Stimulated activated CD4-positive, alpha-beta T cell treated with anti-CD3 and anti-CD28 coated beads, Interleukin-4, amount 100 ng/mL, for 48 hours (primary cell): Measurements from ENCODE around the gene TIGD3.

Source experiments
- DNase-seq, 2 donors: peaks; one replicate each; pipeline ENCODE4 v3.0.0-alpha.2; 2020; ENCODE audit warnings: low read depth in 2 of 2

Gene TIGD3, protein sequence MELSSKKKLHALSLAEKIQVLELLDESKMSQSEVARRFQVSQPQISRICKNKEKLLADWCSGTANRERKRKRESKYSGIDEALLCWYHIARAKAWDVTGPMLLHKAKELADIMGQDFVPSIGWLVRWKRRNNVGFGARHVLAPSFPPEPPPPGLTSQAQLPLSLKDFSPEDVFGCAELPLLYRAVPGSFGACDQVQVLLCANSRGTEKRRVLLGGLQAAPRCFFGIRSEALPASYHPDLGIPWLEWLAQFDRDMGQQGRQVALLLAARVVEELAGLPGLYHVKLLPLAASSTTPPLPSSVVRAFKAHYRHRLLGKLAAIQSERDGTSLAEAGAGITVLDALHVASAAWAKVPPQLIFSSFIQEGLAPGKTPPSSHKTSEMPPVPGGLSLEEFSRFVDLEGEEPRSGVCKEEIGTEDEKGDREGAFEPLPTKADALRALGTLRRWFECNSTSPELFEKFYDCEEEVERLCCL

DNA sequence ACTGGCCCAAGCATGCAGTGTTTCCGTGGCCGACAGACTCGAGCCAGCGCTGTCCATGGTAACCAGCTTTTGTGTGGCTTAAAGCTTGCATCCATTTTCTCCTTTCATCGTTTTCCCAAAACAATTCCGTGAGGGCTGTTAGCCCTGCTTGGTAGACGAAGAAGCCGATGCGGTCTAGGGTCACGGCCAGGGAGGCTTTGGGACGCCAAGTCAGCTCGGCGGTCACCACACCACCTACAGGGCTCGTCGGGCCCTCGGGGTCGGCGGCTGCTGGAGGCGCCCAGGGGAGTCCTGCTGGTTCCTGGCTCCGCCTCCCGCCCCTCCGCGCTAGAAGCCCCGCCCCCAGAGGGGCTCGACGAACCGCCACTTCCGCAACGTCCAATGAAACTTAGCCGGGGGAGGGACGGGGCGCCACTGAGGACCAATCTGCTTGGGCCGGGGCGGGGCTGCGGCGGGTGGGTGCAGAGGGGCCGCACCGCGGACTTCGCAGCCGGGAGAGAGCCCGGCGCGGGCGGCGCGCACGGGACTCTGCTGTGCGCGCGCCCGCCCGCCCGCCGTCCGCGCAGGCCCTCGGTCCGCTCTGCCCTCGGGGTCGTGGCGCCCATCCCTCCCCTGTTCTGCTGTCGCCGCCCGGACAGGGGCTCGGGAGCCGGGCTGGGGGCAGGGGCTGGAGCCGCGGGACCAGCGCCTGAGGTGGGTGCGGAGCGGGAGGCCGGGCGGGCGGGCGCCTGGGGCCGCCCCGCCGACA lies at the start of gene TIGD3:
TSS of gene TIGD3 (plus strand) at position 487 of the 748 bp plus-strand sequence. CDS start 1,058 bp downstream, outside the sequence.
- peak; percentile 95 to 96 for DNase-seq

DNA sequence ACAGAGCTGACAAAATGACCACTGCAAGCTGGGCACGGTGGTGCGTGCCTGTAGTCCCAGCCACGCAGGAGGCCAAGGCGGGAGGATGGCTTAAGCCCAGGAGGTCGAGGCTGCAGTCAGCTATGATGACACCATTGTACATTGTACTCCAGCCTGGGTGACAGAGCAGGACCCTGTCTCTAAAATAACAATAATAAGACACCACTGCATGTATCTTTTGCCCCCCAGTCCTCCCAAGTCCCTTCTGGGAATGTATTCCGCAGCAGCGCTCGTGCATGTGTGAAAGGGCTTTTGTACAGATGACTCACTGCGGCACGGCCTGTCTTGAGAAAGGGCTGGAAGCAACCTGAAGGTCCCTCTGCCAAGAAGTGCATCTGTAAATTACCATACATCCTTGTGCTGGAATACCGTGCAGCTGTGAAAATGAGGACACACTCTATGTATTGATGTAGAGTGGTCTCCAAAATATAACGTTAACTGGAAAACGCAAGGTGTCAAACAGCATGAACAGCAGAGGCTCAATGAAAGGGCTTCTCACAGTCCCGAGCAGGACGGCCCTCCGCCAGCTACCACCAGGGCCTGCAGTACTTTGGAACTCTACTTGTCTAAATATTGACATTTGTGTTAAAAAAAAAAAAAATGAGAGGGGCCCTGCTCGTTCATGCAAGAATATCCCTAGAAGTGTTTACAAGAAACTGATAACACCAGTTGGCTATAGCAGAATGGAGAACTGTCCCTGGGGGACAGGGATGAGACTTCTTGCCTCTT lies 48.9 kb upstream of the TIGD3 start:
- no peak for DNase-seq

DNA sequence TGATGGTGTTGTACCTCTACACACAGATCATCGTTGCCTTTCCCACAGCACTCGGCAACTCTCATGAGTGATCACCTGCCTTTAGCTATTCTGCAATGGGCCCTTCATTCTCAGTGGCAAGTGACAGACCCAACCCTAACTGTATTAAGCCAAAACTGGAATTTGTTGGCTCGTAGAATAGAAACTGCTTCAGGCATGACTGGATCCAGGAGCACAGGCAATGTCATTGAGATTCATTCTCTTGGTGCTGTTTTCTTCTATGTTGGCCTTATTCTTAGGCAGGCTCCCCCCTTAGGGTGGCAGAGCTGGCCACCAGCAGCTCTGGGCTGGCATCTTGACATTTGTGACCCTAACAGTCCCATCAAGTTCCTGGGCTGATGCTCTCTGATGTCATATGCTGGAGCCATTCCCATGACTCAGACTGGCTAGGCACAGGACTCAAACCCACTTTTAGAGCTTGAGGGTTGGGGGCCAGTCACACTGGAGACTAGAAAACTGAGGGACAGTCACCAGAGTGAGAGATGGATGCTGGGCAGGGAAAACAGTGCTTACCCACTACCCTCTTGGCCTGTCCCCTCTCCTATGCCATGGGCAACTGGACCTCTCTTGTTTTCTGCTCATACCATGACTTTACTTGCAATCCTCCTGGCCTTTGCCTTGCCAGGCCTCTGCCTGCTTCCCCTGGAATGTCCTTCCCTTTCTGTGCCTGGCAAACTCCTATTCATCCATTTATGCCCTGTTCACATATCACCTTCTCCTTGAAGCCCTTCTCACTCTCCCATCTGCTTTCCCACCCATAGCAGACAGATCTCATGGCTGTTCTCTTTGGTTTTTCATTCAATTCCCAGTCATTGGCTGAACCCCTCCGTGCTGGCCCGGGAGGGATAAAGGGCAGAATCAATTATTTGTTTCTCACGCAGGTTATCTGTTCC lies 47.0 kb upstream of the TIGD3 start:
- no peak for DNase-seq

DNA sequence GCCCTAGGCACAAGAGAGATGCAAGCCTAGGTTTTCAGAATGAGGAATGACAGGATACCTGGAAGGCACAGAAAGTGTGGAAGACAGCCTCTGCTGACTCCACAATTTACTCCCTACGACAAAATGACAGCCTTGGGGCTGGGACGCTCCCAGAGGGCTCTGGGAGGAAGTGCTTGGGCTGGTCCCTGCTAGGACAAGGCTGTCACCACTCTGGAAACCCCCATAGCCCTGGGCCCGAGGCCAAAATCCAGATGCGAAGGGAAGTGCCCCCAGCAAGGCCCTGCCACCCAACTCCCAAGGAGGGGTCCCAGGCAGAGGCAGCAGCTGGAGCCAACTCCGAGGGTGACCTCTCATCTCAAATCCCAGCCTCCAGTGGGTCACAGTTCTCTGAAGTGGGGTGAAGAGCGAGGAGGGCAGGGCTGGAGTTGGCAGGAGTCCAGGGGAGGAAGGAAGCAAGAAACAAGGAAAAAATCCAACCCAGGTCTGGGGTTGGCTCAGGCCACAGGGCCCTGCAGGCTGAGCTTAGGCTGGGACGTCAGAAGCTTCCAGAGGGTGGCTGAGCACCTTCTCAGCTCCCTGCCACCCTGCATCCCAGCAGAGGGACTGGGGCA lies 46.2 kb upstream of the TIGD3 start:
- DNase-seq: no peak

DNA sequence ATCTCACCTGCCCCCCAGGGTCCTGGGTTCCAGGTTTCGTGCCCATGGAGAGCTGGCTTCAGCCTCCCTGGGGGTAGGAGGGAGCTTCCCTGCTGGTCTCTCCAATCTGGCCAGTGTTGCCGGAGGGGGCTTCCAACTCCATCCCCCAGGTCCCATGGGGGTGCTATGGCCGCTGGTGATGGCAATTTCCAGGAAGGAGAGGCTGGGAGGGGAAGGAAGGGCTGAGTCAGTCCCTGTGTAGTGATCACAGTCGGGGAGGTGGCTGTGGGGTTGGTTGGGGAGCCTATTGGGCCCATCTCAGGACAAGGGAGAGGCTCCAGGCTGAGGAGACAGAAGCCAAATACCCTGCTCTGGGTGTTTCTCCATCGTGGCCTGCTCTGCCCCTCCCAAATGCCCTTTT lies 45.5 kb upstream of the TIGD3 start:
- DNase-seq: no peak

DNA sequence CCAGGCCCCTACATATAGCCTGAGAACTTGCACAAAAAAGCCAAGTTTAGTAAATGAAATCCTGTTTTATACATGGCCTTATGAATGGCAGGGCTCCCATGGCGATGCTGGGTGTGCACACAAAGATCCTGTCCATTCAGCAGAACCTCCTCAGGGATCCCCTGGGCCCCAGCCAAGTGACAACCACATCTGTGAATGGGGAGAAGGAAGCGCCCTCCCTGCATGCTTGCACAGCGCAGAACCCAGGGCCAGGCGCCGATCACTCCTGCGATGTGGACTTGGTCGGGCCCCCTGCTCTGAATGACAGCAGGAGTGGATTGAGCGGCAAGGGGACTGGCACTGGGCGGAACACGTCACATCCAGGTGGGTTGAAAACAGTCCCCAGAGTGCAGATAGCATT lies 44.3 kb upstream of the TIGD3 start:
- no peak for DNase-seq

DNA sequence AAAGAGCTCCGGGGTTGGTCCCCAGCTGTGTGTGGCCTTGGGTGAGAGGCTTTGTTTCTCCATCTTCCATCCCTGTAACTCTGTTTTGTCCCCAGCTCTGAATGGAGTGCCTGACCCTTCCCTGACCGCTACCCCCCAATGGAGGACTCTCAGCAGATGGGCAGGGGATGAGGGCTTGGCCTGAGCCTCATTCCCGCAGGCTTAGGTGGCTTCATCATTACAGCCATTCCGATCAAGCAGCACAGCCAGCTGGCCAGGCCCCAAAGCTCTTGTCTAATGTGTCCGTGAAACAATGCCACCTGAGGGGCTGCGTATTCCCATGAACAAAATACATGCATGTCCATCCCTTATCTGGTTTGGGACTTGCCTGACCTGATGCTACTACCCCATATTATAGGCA lies 43.8 kb upstream of the TIGD3 start:
- no peak for DNase-seq

DNA sequence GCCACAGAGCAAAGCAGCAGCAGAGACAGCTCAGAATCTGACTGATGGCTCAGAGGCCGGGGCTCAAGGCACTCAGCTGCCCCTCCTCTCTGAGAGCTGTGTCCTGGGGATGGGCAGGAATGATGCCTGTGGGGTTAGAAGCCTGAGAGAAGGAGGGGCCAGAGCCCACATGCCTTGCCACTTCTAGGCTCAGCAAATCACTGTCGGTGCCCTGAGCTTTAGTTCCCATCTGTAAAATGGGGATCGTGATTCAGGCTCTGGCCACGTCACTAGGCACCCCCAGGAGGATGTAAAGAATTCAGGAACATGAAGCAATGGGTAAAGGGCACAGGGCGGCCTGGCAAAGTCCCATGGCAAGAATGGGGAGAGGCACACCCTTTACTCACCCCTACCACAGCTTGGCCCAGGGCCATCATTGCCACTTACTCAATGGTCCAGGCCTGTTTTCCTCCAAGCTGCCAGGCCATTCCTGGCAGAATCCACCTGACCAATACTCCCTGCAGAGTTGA lies 43.3 kb upstream of the TIGD3 start:
- no peak for DNase-seq

DNA sequence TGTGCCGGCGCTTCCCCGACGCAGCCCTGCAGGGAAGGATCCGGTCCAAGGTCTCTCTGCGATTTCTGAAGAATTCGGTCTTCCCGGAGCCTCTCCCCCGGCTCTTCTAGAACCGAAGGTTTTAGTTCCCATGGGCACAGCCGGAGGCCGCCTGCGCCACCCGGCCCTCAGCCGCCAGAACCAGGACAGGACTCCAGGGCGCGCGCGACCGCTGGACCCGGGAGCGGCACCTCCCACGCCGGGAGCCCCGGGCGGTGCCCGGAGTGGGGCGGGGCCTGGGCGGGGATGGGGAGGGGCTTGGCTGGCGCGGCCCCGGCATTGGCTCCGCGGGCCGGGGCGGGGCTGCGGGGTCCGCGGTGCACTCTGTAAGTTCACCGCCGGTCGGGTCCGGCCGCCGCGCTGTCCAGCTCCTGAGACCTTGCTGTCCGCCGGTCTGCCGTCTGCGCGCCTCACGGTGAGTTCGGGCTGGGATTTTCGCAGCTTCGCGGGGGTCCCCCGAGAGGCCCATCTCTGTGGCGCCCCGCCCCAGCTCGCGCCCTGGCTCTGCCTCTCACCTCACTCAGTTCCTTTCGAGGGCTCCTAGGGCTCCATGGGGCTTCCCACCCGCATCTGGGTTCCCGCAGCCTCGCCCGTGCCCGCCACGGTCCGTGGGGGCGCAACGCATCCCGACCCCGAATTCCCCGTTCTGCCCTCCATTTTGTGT lies 39.9 kb upstream of the TIGD3 start, which contains the start of gene CDC42EP2:
TSS of gene CDC42EP2 (plus strand) at position 366 of the 703 bp plus-strand sequence. CDS start 6,033 bp downstream, outside the sequence.
- DNase-seq: peak; percentile 71

DNA sequence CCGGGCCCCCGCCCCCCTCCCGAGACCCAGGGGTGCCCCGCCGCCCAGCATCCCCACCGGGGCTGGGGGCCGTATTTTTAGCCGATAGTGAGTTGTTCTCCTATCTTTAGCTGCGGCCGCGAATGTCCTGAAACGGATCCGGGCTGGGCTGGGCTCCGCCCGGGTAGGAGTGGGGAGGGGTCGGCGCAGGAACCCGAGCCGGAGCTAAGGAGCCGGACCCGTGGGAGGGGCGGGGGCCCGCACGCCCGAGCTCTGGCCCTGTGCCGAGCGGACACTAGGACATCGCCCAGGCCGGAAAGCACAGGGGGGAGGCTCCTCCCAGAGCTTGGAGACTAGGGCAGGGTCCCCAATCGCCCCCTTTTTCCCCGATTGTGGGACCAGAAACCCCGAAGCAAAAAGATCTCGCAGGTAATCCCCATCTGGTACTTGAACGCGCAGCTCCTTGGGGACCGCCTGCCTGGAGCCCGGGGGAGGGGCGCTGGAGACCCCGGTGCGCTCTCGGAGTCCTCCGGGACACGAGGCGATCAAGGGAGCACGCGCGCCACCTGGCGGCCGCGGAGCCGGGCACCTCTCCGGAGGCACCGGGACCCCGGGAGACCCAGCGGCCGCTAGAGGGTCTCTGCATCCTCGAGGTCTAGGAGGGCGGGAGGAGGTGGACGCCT lies 39.2 kb upstream of the TIGD3 start:
- DNase-seq: peak; percentile 74 to 81

DNA sequence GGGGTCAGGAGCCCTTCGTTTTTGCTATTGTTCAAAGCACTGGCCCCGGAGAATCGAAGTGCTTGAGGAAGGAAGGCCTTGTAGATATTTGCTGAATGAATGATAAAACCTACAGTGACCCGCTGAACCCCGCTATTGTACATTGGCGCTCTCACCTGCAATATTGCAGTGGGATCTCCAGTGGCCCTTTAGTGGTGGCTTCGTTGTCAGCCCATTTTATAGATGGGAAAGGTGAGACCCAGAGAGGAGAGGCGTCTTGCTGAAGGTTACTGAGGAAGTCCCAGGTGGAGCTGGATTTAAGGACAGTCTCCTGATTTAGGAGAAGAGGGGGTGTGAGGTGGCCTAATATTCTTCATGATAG lies 38.7 kb upstream of the TIGD3 start:
- DNase-seq: no peak

DNA sequence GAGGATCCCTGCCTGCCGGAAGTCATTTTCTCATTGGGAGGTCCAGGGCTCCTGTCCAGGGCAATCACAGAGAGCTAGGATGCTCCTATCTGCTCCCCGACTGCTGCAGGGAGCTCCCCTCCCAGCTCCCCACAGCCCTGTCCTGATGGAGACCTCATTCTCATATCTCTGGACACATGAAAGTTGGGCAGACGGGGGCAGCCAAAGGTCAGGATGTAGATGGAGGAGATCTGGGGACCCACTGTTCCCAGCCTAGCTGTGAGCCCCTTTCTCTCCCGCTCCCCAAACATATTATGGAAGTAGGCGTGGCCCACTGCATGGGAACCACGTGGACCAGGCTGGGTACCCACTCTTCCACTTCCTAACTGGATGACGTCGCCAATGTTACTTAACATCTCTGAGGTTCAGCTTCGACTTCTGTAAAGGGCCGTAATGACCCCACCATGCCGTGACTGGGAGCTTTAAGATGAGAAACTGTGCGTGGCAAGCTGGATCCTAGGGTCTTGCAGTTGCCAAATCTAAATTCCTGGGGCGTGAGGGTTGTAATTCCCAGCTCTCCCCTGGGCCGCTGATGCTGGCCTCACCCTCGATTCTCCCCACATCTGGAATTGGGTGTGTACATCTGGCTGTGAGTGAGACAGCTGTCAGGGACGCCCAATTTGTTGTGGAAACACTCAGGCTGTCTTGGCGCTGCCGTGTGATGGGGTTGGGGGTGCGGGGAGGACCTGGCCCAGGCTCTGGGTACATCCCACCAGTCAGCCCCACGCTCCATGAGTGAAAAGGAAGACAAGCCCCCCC lies 38.1 kb upstream of the TIGD3 start:
- DNase-seq: no peak

DNA sequence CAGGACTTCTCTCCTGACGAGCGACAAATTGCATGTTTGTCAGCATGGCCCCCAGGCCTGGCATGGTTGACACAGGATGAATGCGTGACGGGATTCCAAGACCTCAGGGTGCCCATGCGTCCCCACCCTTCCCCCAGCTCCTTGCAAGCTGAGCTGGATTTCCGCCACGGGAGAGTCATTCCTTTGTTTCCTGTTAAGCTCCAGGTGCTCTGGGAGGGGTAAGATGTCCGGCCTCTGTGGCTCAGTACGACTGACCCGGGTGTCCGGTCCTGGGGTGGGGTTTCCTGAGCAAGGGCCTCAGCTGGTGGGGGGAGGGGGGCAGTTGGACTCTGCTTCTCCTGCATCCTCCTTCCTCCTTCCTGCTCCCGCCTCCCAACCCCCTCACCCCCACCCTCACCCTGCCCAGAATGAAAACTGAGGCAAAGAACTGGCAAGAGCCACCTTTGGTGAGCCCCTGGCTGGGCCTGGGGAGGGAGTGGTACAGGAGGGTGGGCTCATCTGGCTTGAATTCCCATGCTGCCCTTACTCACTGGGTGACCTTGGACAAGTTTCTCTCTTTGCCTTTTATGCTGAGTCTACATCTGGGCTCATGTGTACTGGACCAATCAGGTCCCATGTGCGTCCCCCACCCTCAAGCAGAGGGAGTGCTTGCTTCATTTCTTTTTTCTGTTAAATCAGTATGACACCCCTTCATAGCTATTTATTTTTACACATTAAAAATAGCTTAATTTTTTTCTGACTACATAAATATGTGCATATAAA lies 37.3 kb upstream of the TIGD3 start:
- no peak for DNase-seq

DNA sequence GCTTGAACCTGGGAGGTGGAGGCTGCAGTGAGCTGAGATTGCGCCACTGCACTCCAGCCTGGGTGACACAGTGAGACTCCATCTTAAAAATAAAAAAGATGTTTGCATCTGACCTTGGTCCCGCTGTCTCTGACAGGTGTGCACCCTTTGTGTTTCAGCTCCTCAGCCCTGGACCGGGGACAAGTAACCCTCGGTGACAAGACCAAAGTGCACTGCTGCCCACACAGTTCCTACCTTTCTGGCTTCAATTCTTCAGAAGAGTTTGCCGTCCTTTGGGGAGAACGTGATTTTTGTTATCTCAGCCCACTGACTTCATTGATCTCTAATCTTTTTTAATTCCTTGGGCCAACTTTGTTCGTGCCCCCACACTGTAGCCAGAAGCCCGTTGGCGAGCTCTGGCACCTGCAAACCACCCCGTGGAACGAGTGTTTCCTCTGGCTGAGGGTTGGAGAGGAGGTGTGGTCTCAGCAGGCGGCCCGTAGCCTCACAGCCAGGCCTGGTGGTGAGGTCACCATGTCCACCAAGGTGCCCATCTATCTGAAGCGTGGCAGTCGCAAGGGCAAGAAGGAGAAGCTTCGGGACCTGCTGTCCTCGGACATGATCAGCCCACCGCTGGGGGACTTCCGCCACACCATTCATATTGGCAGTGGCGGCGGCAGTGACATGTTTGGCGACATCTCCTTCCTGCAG lies 34.0 kb upstream of the TIGD3 start:
- DNase-seq: no peak

DNA sequence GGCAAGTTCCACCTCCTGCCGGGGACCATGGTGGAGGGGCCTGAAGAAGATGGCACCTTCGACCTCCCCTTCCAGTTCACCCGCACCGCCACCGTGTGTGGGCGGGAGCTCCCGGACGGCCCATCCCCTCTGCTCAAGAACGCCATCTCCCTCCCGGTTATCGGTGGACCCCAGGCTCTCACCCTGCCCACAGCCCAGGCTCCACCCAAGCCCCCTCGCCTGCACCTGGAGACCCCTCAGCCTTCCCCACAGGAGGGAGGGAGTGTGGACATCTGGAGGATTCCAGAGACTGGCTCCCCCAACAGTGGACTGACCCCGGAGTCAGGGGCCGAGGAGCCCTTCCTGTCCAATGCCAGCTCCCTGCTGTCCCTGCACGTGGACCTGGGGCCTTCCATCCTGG lies 33.5 kb upstream of the TIGD3 start:
- no peak for DNase-seq

DNA sequence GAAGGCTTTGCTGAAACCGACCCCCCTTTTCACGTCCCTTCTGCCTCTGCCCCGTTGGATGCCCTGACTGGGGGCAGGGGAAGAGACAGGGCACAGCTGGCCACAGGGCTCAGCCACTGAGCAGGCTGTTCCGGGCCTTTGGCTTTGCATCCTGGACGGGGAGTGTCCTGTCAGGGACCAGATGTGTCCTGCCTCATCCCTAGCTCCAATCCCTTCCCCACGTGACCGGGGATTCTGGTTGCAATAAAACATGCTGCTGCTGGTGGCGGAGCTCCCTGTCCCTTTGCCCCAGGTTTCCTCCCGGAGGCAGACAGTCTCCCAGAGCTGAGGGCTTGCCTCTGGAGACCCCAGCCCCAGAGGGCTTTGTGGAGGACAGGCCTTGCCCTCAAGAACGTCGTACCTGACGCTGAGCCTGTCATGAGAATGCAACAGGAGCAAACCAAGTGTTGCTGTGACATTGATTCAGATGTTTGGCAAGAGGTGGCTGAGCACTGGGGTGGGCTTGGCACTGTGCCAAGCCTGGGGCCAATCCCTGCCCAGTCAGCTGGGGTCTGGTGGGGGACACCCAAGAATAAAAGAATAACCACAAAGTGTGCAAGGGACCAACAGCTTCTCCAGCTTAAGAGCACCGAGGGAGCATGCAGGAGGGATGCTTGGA lies 32.6 kb upstream of the TIGD3 start:
- DNase-seq: no peak

DNA sequence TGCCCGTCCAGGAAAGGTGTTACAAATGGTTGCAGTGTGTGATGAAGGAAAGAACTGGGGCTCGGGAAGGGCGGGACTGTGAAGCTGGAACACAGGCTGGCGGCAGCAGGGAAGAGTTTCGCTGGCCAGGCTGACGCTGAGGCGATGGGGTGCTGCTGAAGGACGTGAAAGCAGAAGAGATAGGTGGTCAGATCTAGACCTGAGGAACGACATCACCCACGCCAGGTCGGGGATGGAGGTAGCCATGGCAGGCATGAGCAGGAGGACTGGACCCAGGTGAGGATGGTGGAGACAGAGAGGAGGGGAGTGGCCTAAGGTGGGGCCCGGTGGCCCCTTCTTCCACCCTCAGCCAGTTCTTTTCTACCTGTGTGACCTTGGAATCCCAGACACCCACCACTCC lies 30.7 kb upstream of the TIGD3 start:
- DNase-seq: no peak
